Measurements from ENCODE around the gene GLOD5. TPM values are rescaled to one million over a fixed set of nuclear protein-coding genes. Genes with fewer than 3 reads are reported as not detected.
"Not testable (repeated sequence)": the region's sequence is repeated elsewhere in the genome, so short reads cannot be mapped to it uniquely, and the experiment has no call there.

Gene GLOD5
- total RNA-seq, 1 donor from 2014 or later = 0.95 TPM

DNA sequence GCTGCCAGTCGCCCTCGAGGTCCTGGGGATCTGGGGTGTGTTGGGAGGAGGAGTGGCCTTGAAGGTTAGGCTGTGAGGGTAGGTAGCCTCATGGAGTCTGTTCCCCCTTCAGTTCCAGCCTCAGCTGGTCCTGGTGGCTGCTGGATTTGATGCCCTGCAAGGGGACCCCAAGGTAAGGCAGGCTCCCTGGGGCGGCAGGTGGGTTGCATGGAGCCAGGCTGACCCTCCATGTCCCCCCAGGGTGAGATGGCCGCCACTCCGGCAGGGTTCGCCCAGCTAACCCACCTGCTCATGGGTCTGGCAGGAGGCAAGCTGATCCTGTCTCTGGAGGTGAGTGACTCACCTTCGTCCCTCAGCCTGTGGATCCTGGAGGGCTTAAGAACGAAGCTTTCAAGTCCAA, 53.2 kb downstream of the GLOD5 start:
- intact Hi-C loops (cut with DNase I) = no loop called here
- H3K27ac ChIP-seq = no peak overlapping the region
- H3K4me1 ChIP-seq = no peaks in the 10 kb centered on the region
- peaks cover 53% of the 10 kb centered on the region for H3K36me3 ChIP-seq
- no peak overlapping the region for H3K4me3 ChIP-seq
- TF ChIP-seq, protein P1, sequence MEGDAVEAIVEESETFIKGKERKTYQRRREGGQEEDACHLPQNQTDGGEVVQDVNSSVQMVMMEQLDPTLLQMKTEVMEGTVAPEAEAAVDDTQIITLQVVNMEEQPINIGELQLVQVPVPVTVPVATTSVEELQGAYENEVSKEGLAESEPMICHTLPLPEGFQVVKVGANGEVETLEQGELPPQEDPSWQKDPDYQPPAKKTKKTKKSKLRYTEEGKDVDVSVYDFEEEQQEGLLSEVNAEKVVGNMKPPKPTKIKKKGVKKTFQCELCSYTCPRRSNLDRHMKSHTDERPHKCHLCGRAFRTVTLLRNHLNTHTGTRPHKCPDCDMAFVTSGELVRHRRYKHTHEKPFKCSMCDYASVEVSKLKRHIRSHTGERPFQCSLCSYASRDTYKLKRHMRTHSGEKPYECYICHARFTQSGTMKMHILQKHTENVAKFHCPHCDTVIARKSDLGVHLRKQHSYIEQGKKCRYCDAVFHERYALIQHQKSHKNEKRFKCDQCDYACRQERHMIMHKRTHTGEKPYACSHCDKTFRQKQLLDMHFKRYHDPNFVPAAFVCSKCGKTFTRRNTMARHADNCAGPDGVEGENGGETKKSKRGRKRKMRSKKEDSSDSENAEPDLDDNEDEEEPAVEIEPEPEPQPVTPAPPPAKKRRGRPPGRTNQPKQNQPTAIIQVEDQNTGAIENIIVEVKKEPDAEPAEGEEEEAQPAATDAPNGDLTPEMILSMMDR (IDR thresholded peaks at IDR 0.05) = no peak
- ATAC-seq (no peak), DNase-seq (no peak)
- H3K27me3 ChIP-seq (ENCODE audit: low read depth) = no peaks in the 10 kb centered on the region
- no peaks in the 10 kb centered on the region for H3K9me3 ChIP-seq

DNA sequence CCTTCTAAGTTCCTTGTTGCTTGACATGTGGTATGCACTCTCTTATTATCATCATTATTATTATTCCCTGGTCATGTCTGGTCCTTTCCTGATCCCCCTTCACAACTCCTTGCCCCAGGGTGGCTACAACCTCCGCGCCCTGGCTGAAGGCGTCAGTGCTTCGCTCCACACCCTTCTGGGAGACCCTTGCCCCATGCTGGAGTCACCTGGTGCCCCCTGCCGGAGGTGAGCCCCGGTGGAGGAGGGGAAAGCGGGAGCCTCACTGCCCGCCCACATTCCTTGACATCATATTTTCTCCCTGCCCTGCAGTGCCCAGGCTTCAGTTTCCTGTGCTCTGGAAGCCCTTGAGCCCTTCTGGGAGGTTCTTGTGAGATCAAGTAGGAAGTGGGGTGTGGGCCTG, 53.7 kb downstream of the GLOD5 start:
- DNase-seq = no peak
- Histone ChIP-seq H3K36me3 (peaks cover 49% of the 10 kb centered on the region), H3K4me1 (no peaks in the 10 kb centered on the region), H3K27ac (no peak overlapping the region), H3K9me3 (no peaks in the 10 kb centered on the region), H3K4me3 (no peak overlapping the region), H3K27me3 (ENCODE audit: low read depth) (no peaks in the 10 kb centered on the region)
- TF ChIP-seq, protein P1 (IDR thresholded peaks at IDR 0.05) = no peak
- ATAC-seq = no peak
- intact Hi-C loops (cut with DNase I) = no loop called here

DNA sequence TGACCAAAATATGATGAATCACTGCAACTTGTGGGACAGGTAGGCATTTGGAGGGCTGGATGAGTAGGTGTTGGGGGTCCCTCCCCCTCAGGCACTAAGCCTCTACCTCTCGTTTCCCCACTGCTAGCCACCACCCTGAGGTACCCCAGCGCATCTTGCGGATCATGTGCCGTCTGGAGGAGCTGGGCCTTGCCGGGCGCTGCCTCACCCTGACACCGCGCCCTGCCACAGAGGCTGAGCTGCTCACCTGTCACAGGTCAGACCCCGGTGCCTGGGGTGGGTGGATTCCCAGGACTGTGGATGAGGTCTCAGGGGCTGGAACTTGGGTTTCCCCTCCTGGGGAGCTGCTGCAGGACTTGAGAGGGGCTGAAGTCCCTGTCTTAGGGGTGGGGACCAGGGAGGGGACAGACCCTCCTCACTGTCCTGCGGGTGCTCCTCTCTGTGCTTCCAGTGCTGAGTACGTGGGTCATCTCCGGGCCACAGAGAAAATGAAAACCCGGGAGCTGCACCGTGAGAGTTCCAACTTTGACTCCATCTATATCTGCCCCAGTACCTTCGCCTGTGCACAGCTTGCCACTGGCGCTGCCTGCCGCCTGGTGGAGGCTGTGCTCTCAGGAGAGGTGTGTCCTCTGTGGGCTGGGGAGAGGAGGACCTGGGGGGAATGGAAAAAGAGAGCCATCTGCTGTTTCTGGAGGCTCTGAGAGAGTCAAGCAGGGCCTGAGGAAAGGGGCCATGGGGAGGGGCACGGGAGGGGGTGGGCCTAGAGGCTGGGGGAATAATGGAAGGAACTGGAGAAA, 54.7 kb downstream of the GLOD5 start:
- Histone ChIP-seq H3K4me1 (no peaks in the 10 kb centered on the region), H3K4me3 (no peak overlapping the region), H3K27me3 (ENCODE audit: low read depth) (no peaks in the 10 kb centered on the region), H3K9me3 (no peaks in the 10 kb centered on the region), H3K36me3 (peaks cover 47% of the 10 kb centered on the region), H3K27ac (no peak overlapping the region)
- DNase-seq = no peak
- intact Hi-C loops (cut with DNase I) = no loop called here
- TF ChIP-seq, protein P1 (IDR thresholded peaks at IDR 0.05) = no peak
- ATAC-seq = no peak

DNA sequence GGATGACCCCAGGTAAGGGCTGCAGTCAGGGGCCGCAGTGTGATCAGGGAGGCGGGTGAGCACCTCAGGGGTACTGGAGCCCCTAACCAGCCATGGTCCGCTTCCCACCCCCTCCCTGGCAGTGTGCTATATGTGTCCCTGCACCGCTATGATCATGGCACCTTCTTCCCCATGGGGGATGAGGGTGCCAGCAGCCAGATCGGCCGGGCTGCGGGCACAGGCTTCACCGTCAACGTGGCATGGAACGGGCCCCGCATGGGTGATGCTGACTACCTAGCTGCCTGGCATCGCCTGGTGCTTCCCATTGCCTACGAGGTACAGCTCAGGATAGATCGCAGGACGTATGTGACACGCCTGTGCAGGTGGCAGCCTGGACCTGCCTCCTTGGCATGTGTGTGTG, 56.6 kb downstream of the GLOD5 start:
- Histone ChIP-seq H3K9me3 (no peaks in the 10 kb centered on the region), H3K4me3 (no peak overlapping the region), H3K27ac (no peak overlapping the region), H3K4me1 (no peaks in the 10 kb centered on the region), H3K27me3 (ENCODE audit: low read depth) (no peaks in the 10 kb centered on the region), H3K36me3 (peaks cover 42% of the 10 kb centered on the region)
- DNase-seq (no peak), ATAC-seq (no peak)
- intact Hi-C loops (cut with DNase I) = no loop called here
- TF ChIP-seq, protein P1 (IDR thresholded peaks at IDR 0.05) = no peak

DNA sequence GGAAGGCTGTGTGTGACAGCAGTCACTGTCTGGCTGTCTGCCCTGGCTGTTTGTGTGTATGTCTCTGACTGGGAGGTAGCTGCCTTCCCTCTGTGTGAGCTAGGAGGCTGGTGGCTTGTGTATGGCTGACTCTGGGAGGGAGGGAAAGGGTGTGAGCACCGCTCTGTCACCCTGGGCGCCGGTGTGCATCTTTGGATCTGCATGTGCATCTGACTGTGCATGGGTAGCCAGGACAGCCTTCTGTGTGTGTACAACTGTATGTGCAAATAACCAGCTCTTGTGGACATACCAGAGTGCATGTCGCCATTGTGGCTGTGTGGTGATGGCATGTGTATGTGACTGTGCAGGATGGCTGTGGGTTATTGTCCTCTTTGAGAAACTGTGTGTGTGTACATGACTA, 57.3 kb downstream of the GLOD5 start:
- ATAC-seq (no peak), DNase-seq (no peak)
- no peak overlapping the region for H3K27ac ChIP-seq
- peaks cover 42% of the 10 kb centered on the region for H3K36me3 ChIP-seq
- H3K27me3 ChIP-seq (ENCODE audit: low read depth) = no peaks in the 10 kb centered on the region
- no peaks in the 10 kb centered on the region for H3K9me3 ChIP-seq
- TF ChIP-seq, protein P1 (IDR thresholded peaks at IDR 0.05) = no peak
- no peaks in the 10 kb centered on the region for H3K4me1 ChIP-seq
- intact Hi-C loops (cut with DNase I) = no loop called here
- no peak overlapping the region for H3K4me3 ChIP-seq

DNA sequence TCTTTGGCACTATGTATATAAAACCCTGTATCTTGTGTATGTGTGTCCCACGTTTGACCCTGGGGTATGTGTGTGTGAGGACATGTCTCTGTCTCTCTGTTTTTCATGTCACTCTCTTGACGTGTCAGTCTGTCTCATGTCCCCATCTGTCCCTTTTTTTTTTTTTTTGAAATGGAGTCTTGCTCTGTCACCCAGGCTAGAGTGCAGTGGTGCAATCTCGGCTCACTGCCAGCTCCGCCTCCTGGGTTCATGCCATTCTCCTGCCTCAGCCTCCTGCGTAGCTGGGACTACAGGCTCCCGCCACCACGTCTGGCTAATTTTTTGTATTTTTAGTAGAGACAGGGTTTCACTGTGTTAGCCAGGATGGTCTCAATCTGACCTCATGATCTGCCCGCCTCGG, 57.8 kb downstream of the GLOD5 start:
- H3K4me1 ChIP-seq; H3K27ac ChIP-seq; intact Hi-C loops (cut with DNase I); H3K27me3 ChIP-seq (ENCODE audit: low read depth); H3K9me3 ChIP-seq; DNase-seq; ATAC-seq; H3K4me3 ChIP-seq: not testable (repeated sequence)
- H3K36me3 ChIP-seq = peaks cover 40% of the 10 kb centered on the region

Data from lower lobe of right lung (tissue), 2 donors.